OCI-LY7 (cell line): Measurements from ENCODE around the gene SMPD2. TPM values are rescaled to one million over a fixed set of nuclear protein-coding genes. Genes with fewer than 3 reads are reported as not detected.

Source experiments
- BruUV-seq: library from RNA; stranded (reverse); fragments of 400-500 nt; replicated peaks from 2 replicates; lab custom pipeline; 2021; lab: Mats Ljungman, UMichigan
- CTCF ChIA-PET: fragments of 300-600 bp; sonication (Branson Sonifier 250); formaldehyde crosslinking; loops from one replicate; lab custom pipeline; 2022; ENCODE audit warnings: antibody characterized with exemption; ENCODE audit not compliant: unreplicated experiment; lab: Charles Lee
- POLR2A ChIA-PET: fragments of 300-600 bp; sonication (Branson Sonifier 250); formaldehyde crosslinking; loops from one replicate; lab custom pipeline; 2022; ENCODE audit warnings: antibody characterized with exemption; lab: Charles Lee
- DNase-seq: peaks from one replicate; pipeline ENCODE4 v3.0.0-alpha.2; 2015; ENCODE audit warnings: low spot score
- H2AFZ ChIP-seq: fragments of 200-600 bp; sonication (generic), shearing (Covaris generic); 2 replicates; pipeline ENCODE4 v1.6.1; 2014; ENCODE audit warnings: mild to moderate bottlenecking, antibody characterized with exemption, low read length, moderate library complexity
- H3K27ac ChIP-seq: fragments of 200-600 bp; sonication (generic); 2 replicates; pipeline ENCODE4 v1.5.1; 2014; ENCODE audit warnings: mixed run types, low read depth, mild to moderate bottlenecking, moderate library complexity, low read length, inconsistent platforms; ENCODE audit not compliant: poor library complexity, severe bottlenecking
- H3K36me3 ChIP-seq: fragments of 200-600 bp; sonication (generic); 2 replicates; pipeline ENCODE4 v1.6.1; 2014; ENCODE audit warnings: mild to moderate bottlenecking, antibody characterized with exemption, low read length, moderate library complexity, mixed read lengths; ENCODE audit not compliant: insufficient read depth
- H3K4me1 ChIP-seq: fragments of 200-600 bp; sonication (generic); 2 replicates; pipeline ENCODE4 v1.5.1; 2014; ENCODE audit warnings: mild to moderate bottlenecking, low read length; ENCODE audit not compliant: insufficient read depth, poor library complexity, severe bottlenecking
- H3K4me2 ChIP-seq: fragments of 200-600 bp; sonication (generic); 2 replicates; pipeline ENCODE4 v1.6.1; 2014; ENCODE audit warnings: mild to moderate bottlenecking, low read length
- H3K4me3 ChIP-seq: fragments of 200-600 bp; sonication (generic); 2 replicates; pipeline ENCODE4 v1.5.1; 2014; ENCODE audit warnings: mild to moderate bottlenecking, low read depth, low read length; ENCODE audit not compliant: poor library complexity, severe bottlenecking
- H3K79me2 ChIP-seq: fragments of 200-600 bp; sonication (generic); 2 replicates; pipeline ENCODE4 v1.6.1; 2016; ENCODE audit warnings: low read depth, mild to moderate bottlenecking, low read length, moderate library complexity, mixed read lengths; ENCODE audit not compliant: insufficient read depth
- H3K9me2 ChIP-seq: fragments of 200-600 bp; sonication (generic); 2 replicates; pipeline ENCODE4 v1.6.1; 2016; ENCODE audit warnings: mild to moderate bottlenecking, low read length, mixed read lengths; ENCODE audit not compliant: insufficient read depth
- H3K9me3 ChIP-seq: fragments of 200-600 bp; sonication (generic); 2 replicates; pipeline ENCODE4 v1.6.1; 2014; ENCODE audit warnings: mild to moderate bottlenecking, mixed run types, low read length, mixed read lengths
- H4K20me1 ChIP-seq: fragments of 200-600 bp; sonication (generic); 2 replicates; pipeline ENCODE4 v1.6.1; 2014; ENCODE audit warnings: mild to moderate bottlenecking, antibody characterized with exemption, low read length, moderate library complexity, mixed read lengths; ENCODE audit not compliant: insufficient read depth
- EZH2phosphoT487 ChIP-seq: fragments of 200-600 bp; sonication (generic); IDR thresholded peaks from 2 replicates; pipeline ENCODE4 v1.6.1; 2018; ENCODE audit warnings: low read depth, borderline replicate concordance, mild to moderate bottlenecking, mixed run types, antibody characterized with exemption, low read length, moderate library complexity, mixed read lengths
- intact Hi-C: fragments of 100-400 bp; cut with micrococcal nuclease; formaldehyde crosslinking; loops from one replicate; pipeline ENCODE4 v1.10.0; 2022; ENCODE audit not compliant: unreplicated experiment
- total RNA-seq, 2 experiments: library from RNA; depleted of rRNA in 1 of 2; stranded (reverse); fragments of >200 nt in 1 of 2; shearing (Covaris generic) in 1 of 2; gene quantifications; 2 replicates each; pipeline ENCODE4 v1.2.3, GENCODE V29; 2014 to 2022
- TF ChIP-seq, protein P1 (sequence below): fragments of 200-600 bp; sonication (generic); conservative IDR thresholded peaks from 2 replicates; pipeline ENCODE4 v1.5.1; 2014; ENCODE audit warnings: mild to moderate bottlenecking, antibody characterized with exemption, low read length, moderate library complexity, mixed read lengths

The SMPD2 gene
- total RNA-seq, 2 experiments from 2014 or later, result 15.9 to 24.4 TPM

DNA sequence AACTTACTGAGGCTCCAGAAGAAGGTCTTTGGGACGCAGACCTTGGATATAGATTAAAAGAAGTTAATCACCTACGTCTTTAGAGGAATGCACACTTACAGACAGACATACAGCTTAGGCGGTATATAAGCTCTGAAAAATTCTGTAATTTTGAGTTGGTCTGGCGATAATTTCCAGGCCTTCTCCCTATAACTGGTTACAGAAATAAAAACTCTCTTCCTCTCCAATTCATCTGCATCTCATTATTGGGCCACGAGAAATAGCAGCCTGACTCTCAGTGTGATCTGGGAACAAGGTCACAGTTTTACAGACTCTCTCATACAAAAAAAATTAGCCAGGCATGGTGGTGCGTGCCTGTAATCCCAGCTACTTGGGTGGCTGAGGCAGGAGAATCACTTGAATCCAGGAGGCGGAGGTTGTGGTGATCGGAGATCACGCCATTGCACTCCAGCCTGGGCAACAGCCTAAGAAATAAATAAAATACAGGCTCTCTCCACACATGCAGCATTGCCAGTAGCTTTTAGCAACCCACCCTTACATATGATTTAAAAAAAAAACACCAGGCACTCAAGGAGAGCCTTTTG lies 37.8 kb downstream of the SMPD2 start:
- no TSS peak for BruUV-seq
- no peaks in the 10 kb centered on the region for H3K9me3 ChIP-seq
- no peak overlapping the region for H2AFZ ChIP-seq
- H3K4me1 ChIP-seq, result peaks cover 68% of the 10 kb centered on the region
- H3K36me3 ChIP-seq, result peaks cover 87% of the 10 kb centered on the region
- no peak overlapping the region for H3K27ac ChIP-seq
- H4K20me1 ChIP-seq, result peaks cover 47% of the 10 kb centered on the region
- H3K79me2 ChIP-seq, result peaks cover 89% of the 10 kb centered on the region
- H3K4me2 ChIP-seq, result peak overlapping the region; percentile 70
- H3K4me3 ChIP-seq, result peak overlapping the region; percentile 96
- ChIA-PET CTCF (interaction anchor here (1.1 kb wide), 1 partner anchor 15 kb away, joined by 3 read pairs; no protein-coding TSS in a partner anchor), POLR2A (interaction anchor here (0.6 to 1.9 kb wide), 5 partner anchors 9 to 736 kb away, joined by 3 to 11 read pairs (median 8); no protein-coding TSS in a partner anchor)
- H3K9me2 ChIP-seq, result no peaks in the 10 kb centered on the region
- intact Hi-C loops, result no loop called here
- no peak for TF ChIP-seq EZH2phosphoT487
- TF ChIP-seq, protein P1, sequence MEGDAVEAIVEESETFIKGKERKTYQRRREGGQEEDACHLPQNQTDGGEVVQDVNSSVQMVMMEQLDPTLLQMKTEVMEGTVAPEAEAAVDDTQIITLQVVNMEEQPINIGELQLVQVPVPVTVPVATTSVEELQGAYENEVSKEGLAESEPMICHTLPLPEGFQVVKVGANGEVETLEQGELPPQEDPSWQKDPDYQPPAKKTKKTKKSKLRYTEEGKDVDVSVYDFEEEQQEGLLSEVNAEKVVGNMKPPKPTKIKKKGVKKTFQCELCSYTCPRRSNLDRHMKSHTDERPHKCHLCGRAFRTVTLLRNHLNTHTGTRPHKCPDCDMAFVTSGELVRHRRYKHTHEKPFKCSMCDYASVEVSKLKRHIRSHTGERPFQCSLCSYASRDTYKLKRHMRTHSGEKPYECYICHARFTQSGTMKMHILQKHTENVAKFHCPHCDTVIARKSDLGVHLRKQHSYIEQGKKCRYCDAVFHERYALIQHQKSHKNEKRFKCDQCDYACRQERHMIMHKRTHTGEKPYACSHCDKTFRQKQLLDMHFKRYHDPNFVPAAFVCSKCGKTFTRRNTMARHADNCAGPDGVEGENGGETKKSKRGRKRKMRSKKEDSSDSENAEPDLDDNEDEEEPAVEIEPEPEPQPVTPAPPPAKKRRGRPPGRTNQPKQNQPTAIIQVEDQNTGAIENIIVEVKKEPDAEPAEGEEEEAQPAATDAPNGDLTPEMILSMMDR, result no peak
- no peak for DNase-seq

DNA sequence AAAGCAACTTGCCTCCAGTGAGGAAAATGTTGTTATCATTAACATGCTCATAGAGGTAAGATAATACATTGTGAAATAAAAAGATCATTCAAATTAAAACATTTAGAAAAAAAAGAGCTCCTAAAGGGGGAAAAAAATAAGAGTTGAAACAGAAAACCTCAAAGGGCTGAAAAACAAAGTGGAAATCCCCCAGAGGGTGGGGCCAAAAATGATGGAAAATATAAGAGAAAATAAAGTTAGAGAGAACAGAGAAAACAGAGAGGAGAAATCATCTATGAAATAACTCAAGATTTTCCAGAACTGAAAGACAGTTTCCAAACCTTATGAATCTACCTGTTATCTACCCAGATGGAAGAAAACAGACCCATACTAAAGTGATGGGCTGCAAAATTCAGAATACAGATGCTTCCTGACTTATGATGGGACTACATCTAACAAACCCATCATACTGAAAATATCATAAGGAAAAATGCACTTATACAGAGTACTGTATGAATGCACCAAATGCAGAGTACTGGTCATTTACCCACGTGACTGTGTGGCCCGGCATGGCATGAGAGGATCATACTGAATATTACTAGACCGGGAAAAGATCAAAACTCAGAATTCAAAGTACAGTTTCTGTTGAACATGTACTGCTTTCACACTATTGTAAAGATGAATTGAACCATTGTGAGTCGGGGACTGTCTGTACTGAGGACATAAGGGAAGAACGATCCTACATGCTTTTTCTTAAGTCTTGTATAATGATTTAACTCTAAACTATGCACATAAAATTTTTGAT lies 38.5 kb downstream of the SMPD2 start:
- H2AFZ ChIP-seq, result no peak overlapping the region
- intact Hi-C loops, result no loop called here
- BruUV-seq, result no TSS peak
- H3K9me3 ChIP-seq, result no peaks in the 10 kb centered on the region
- ChIA-PET POLR2A (interaction anchor here (0.6 to 2.3 kb wide), 9 partner anchors 10 to 737 kb away, joined by 3 to 19 read pairs (median 5); no protein-coding TSS in a partner anchor), CTCF (interaction anchor here (1.1 kb wide), 1 partner anchor 16 kb away, joined by 3 read pairs; no protein-coding TSS in a partner anchor)
- H3K4me1 ChIP-seq, result peaks cover 69% of the 10 kb centered on the region
- peaks cover 80% of the 10 kb centered on the region for H3K36me3 ChIP-seq
- peaks cover 44% of the 10 kb centered on the region for H4K20me1 ChIP-seq
- peaks cover 83% of the 10 kb centered on the region for H3K79me2 ChIP-seq
- peak overlapping the region; percentile 70 for H3K4me2 ChIP-seq
- H3K4me3 ChIP-seq, result peak overlapping the region; percentile 96
- TF ChIP-seq EZH2phosphoT487, result no peak
- TF ChIP-seq, protein P1, result no peak
- DNase-seq, result no peak
- H3K27ac ChIP-seq, result no peak overlapping the region
- H3K9me2 ChIP-seq, result no peaks in the 10 kb centered on the region
